Measurements from ENCODE around the gene FUBP1. TPM values are rescaled to one million over a fixed set of nuclear protein-coding genes. Genes with fewer than 3 reads are reported as not detected.

The FUBP1 gene
- total RNA-seq, 2 experiments from 2014 or later, result 256 to 257 TPM

- H3K9me3 Mint-ChIP-seq, result no peaks in the 10 kb centered on the region
- H3K4me1 Mint-ChIP-seq (ENCODE audit: low read depth), result peaks cover 42% of the 10 kb centered on the region
- CTCF ChIA-PET, result interaction anchor here (1.1 to 1.6 kb wide), 3 partner anchors 8 to 138 kb away, joined by 3 to 6 read pairs (median 4); no protein-coding TSS in a partner anchor
- H3K27me3 Mint-ChIP-seq, result no peaks in the 10 kb centered on the region
- DNase-seq, result peak; percentile 30
- ATAC-seq, result no peak
- intact Hi-C loops (cut with micrococcal nuclease), result no loop called here
- H3K4me3 Mint-ChIP-seq, result no peak overlapping the region
- no peak for TF ChIP-seq CTCF (IDR thresholded peaks at IDR 0.05)
- H3K27ac Mint-ChIP-seq, result no peak overlapping the region
- POLR2A ChIA-PET, result interaction anchor here (0.7 to 7.1 kb wide), 13 partner anchors 9 to 294 kb away, joined by 3 to 203 read pairs (median 8); partner anchors contain the start of genes DNAJB4 and ZZZ3
- peaks cover 38% of the 10 kb centered on the region for H3K36me3 Mint-ChIP-seq (ENCODE audit: low read depth)
Measured at GRCh38 chr1:77976433-77977076, 2.3 kb downstream of the FUBP1 start.

- Mint-ChIP-seq H3K27ac (peak overlapping the region; percentile 90), H3K36me3 (ENCODE audit: low read depth) (peaks cover 41% of the 10 kb centered on the region), H3K9me3 (no peaks in the 10 kb centered on the region), H3K4me3 (no peak overlapping the region), H3K4me1 (ENCODE audit: low read depth) (peaks cover 45% of the 10 kb centered on the region), H3K27me3 (no peaks in the 10 kb centered on the region)
- TF ChIP-seq CTCF (IDR thresholded peaks at IDR 0.05), result no peak
- no peak for DNase-seq
- intact Hi-C loops (cut with micrococcal nuclease), result no loop called here
- ChIA-PET POLR2A (interaction anchor here (0.7 to 7.1 kb wide), 9 partner anchors 10 to 294 kb away, joined by 3 to 76 read pairs (median 4); partner anchors contain the start of genes DNAJB4 and ZZZ3), CTCF (interaction anchor here (1.2 kb wide), 1 partner anchor 138 kb away, joined by 6 read pairs; no protein-coding TSS in a partner anchor)
- no peak for ATAC-seq
Measured at GRCh38 chr1:77975907-77976306, 3.0 kb downstream of the FUBP1 start.

- no peaks in the 10 kb centered on the region for H3K9me3 Mint-ChIP-seq
- TF ChIP-seq CTCF (IDR thresholded peaks at IDR 0.05), result no peak
- peaks cover 43% of the 10 kb centered on the region for H3K4me1 Mint-ChIP-seq (ENCODE audit: low read depth)
- intact Hi-C loops (cut with micrococcal nuclease), result no loop called here
- ChIA-PET CTCF (interaction anchor here (1.2 kb wide), 1 partner anchor 139 kb away, joined by 6 read pairs; no protein-coding TSS in a partner anchor), POLR2A (interaction anchor here (1.2 to 7.1 kb wide), 5 partner anchors 9 to 69 kb away, joined by 4 to 76 read pairs (median 16); partner anchors contain the start of gene DNAJB4)
- H3K27me3 Mint-ChIP-seq, result no peaks in the 10 kb centered on the region
- peaks cover 40% of the 10 kb centered on the region for H3K36me3 Mint-ChIP-seq (ENCODE audit: low read depth)
- ATAC-seq (no peak), DNase-seq (no peak)
- H3K27ac Mint-ChIP-seq, result peak overlapping the region; percentile 90
- H3K4me3 Mint-ChIP-seq, result no peak overlapping the region
Measured at GRCh38 chr1:77975386-77975785, 3.5 kb downstream of the FUBP1 start.

- Mint-ChIP-seq H3K4me1 (ENCODE audit: low read depth) (peaks cover 67% of the 10 kb centered on the region), H3K36me3 (ENCODE audit: low read depth) (peaks cover 58% of the 10 kb centered on the region), H3K27ac (peak overlapping the region; percentile 55), H3K27me3 (no peaks in the 10 kb centered on the region), H3K4me3 (peak overlapping the region; percentile 11), H3K9me3 (no peaks in the 10 kb centered on the region)
- ChIA-PET POLR2A (interaction anchor here (0.7 to 7.1 kb wide), 3 partner anchors 6 to 17 kb away, joined by 3 to 76 read pairs (median 14); no protein-coding TSS in a partner anchor), CTCF (no interaction called here)
- intact Hi-C loops (cut with micrococcal nuclease), result no loop called here
- no peak for TF ChIP-seq CTCF (IDR thresholded peaks at IDR 0.05)
- DNase-seq, result no peak
- ATAC-seq, result no peak
Measured at GRCh38 chr1:77972080-77972479, 6.8 kb downstream of the FUBP1 start.

GRCh38 chr1:77970192-77970591 is 8.7 kb downstream of the FUBP1 start:
- Mint-ChIP-seq H3K27me3 (no peaks in the 10 kb centered on the region), H3K4me1 (ENCODE audit: low read depth) (peaks cover 69% of the 10 kb centered on the region), H3K36me3 (ENCODE audit: low read depth) (peaks cover 58% of the 10 kb centered on the region), H3K27ac (no peak overlapping the region), H3K9me3 (no peaks in the 10 kb centered on the region), H3K4me3 (no peak overlapping the region)
- intact Hi-C loops (cut with micrococcal nuclease), result no loop called here
- ChIA-PET POLR2A (interaction anchor here (0.9 to 8.0 kb wide), 5 partner anchors 6 to 20 kb away, joined by 3 to 76 read pairs (median 3); partner anchors contain the start of gene FUBP1), CTCF (no interaction called here)
- ATAC-seq (no peak), DNase-seq (no peak)
- no peak for TF ChIP-seq CTCF (IDR thresholded peaks at IDR 0.05)
